HG02571 (cell line): Measurements from ENCODE around the gene APLP2.
A peak's percentile ranks its signal among the peaks of the same experiment; 100 is the strongest.
"Not testable (repeated sequence)": the region's sequence is repeated elsewhere in the genome, so short reads cannot be mapped to it uniquely, and the experiment has no call there.

Experiments
- ATAC-seq: cut with Tn5 transposase; IDR thresholded peaks from one replicate; pipeline ENCODE4 v1.9.1; 2021; ENCODE audit warnings: mild to moderate bottlenecking, moderate library complexity; ENCODE audit not compliant: unreplicated experiment

APLP2 gene

DNA sequence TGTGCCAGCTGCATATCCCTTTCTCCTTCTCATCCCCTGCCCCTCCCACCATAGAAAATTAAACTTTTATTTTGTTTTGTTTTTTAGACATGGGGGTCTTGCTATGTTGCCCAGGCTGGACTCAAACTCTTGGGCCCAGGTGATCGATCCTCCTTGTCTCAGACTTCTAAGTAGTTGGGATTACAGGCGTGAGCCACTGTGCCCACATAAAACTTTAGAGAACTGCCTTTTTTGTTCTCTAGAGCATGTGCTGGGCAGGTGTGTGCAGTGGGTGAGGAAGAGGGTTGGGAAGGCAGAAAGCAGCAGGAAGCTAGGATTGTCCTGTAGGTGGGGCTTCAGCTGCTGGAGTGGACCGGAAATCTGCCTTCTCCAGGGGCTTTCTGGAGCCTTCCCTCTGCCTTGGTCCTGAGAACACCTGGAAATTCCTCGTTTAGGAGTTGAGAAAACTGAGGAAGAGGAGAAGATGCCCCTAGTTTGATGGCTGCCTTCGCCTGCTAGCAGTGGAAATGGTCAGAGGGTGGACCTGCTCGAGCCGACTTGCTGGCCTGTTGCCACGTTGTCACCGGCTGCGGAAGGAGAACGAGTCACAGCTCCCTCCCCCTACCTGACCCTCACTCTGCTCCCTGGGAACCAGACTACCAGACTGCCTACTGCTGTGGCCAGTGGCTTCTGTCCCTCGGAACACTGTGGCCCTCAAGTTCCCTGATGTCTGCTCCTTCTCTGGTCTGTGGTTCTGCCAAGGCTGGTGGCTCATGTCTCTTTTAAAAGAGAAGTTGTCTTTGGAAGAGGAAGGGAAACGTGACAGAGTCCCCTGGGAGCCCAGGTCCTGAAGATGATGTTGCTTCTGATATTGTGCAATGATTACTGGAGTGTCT lies 93.9 kb downstream of the APLP2 start:
- ATAC-seq, result no peak

DNA sequence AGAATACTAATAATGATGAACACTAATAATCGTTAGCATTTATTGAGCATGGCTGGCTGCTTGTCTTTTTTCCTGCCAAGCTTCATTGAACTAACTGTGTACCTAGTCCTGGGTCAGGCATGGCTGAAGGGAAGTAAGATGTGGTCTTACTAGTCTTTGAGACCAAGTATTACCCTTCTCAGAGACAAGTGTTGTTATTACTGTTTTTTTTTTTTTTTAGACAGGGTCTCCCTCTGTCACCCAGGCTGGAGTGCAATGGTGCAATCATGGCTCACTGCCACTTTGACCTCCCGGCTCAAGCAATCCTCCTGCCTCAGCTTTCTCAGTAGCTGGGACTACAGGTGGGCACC lies 94.5 kb downstream of the APLP2 start:
- no peak for ATAC-seq

DNA sequence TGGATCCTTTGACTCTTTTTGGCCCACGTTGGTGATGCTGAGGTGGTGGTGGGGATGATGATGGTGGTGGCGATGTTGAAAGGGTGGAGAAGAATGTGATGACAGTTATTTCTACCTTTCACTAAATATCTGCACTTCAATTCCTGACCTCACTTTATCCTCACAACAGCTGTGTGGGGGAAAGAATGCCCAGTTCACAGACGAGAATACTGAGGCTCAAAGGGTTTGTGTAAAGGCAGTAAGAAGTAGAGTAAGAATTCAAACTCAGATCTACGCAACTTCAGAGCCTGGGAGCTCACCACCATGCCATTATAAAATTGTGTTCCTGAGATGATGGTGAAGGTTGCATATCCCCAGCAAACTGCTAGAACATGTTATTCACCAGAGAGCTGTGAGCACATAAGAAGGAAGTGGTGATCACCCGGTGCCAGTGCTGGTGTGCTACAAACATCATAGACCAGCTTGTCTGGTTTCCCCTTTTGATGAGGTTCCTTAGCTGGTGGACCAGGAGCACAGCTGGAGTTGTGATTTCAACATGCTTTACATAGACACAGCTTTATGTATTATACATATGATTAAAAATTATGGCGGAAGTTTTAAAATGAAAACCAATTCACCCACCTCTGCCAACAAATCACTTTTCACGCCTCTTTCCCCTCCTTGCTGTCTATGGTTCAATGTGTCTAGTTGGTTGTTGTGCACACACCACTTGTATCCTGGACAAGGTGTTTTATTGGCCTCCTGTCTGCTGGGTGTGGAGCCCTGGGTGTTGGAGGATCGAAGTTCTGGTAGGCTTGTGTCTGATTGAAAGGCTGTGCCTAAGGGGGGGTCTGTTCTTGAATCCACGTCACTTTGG lies 96.1 kb downstream of the APLP2 start:
- no peak for ATAC-seq

DNA sequence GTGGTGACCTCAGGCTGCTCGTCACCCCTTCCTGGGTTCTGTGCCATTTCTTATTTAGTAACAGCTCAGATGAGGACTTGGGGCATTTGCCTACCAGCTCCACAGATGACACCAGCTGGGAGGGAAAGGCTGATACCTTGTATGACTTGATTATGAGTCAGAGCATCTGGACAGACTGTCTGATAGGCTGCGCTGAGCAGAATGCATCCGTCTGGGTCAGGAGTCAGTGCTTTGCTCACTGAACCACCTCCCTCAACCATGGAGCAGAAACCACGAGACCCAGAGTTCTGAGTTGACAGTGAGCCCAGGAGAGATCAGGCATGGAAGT lies 96.7 kb downstream of the APLP2 start:
- no peak for ATAC-seq

DNA sequence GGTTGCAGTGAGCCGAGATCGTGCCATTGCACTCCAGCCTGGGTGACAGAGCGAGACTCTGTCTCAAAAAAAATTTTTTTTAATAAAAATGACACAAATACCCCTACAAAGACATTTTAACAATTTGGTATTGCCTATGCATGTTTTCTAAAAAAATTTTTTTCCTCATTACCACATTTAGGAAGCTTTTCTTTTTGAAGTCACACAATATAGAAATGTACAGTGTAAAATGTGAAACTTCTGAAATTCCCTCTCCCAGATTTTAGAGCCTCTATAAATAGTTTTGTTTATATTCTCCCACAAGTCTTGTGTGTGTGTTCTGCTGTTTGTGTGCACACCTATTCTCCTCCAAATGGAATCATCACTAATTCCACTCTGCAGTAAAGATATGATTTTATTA lies 97.5 kb downstream of the APLP2 start:
- ATAC-seq, result no peak

DNA sequence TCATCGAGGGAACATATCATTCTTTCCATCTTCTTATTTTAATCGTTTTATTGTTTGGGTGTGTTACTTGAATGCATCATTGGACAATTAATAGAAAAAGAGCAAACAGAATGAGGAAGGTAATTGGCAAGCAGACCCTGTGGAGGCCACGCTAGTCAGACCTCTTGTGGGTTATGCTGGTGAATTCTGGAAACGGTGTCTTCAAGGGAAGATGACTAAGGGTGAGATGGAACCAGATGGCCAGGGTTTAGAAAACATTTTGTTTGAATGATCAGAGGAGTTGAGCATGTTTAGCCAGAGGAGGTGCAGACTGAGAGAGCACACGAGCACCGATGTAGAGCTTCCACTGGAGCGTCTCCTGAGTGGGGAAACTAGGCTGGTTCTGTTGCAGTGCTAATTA lies 98.4 kb downstream of the APLP2 start:
- ATAC-seq, result no peak

DNA sequence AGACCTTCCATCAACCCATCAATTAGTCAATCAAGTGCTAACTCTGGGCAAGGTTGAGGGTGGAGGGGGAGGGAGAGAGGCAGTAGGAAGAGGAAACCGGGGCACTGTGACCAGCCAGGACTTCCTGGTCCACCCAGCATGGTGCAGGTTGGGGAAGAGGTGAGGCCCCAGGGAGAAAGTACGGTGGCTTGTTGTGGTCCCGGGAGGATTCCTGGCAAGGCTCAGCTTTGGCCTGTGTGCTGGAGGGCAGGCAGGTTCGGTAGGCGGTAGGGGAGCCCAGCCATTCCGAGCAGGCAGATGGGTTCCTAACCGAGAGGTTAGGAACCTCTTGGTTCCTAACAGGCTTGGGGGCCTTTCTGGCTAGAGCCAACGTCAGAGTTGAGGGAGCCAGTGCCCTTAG lies 100.7 kb downstream of the APLP2 start:
- ATAC-seq, result no peak

DNA sequence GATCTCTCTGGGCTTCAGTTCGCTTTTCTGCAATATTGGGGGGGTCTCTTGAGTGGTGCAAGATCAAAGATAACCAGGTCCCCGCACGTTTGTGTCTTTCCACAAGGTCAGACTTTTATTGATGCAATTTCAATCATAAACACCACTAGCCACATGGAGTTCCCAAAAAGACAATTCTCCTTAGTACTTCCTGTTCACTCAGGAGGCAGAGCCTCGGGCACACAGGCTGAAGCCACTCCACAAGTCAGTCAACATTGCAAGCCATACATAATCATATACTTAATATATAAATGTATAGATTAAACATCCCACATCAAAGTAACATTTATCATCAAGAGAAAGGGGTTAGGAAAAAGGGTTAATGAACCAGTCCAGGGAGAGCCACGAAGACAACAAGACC lies 101.8 kb downstream of the APLP2 start:
- ATAC-seq, result no peak

DNA sequence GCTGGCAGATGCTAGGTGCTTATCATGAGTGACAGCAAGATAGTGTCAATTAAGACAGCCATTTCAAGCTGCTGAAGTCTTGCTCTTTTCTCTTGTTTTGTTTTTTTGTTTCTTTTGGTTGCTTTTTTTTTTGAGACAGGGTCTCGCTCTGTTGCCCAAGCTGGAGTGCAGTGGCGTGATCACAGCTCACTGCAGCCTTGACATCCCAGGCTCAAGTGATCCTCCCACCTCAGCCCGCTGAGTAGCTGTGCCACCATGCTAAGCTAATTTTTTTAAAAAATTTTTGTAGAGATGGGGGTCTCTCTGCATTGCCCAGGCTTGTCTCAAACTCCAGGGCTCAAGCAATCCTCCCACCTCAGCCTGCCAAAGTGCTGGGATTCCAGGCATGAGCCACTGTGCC lies 102.3 kb downstream of the APLP2 start:
- not testable (repeated sequence) for ATAC-seq

DNA sequence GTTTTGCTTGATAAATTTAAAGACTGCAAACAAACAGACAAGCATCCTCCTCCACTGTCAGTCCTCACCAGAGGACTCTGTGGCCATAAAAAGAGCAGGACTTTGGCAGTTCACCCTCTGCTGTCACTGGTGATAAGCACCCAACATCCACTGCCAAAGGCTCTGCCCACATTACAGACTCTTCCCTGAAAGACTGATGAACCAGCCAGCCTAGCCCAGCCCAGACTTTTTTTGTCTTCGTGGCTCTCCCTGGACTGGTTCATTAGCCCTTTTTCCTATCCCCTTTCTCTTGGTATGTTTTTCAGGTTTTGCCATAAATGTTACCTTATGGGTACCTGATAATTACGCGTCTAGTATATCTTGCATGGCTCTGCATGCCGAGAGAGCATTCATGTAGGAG lies 104.9 kb downstream of the APLP2 start:
- no peak for ATAC-seq

DNA sequence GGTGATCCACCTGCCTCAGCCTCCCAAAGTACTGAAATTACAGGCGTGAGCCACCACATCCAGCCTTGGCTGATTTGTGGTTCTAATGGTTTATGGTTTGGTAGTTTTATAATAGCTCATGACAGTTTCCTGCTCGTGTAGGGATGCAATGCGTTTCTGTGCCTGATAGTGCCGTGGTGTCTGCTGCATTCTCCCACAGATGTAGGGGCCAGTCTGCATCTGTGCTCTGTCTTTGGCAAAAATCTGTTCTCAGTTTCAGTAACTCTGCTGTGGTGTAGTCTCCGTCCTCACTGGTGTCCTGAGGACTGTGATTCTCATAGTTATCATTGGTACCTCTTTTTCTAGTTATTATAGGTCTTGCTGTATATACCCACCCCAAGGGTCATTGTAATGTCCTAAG lies 106.2 kb downstream of the APLP2 start:
- ATAC-seq, result no peak

DNA sequence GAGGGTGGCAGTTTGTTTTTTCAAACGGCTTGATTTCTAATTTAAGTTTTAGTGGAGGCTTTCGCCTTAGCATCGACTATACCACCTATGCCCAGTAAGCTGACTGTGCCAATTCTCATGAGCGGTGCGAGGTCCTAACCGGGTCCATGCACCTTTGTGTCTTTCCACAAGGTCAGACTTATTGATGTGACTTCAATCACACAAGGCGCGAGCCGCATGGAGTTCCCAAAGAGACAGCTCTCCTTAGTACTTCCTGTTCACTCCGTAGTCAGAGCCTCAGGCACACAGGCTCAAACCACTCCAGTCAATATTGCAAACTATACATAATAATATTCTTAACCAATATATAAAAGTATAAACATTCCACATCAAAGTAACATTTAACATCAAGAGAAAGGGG lies 108.1 kb downstream of the APLP2 start:
- no peak for ATAC-seq

DNA sequence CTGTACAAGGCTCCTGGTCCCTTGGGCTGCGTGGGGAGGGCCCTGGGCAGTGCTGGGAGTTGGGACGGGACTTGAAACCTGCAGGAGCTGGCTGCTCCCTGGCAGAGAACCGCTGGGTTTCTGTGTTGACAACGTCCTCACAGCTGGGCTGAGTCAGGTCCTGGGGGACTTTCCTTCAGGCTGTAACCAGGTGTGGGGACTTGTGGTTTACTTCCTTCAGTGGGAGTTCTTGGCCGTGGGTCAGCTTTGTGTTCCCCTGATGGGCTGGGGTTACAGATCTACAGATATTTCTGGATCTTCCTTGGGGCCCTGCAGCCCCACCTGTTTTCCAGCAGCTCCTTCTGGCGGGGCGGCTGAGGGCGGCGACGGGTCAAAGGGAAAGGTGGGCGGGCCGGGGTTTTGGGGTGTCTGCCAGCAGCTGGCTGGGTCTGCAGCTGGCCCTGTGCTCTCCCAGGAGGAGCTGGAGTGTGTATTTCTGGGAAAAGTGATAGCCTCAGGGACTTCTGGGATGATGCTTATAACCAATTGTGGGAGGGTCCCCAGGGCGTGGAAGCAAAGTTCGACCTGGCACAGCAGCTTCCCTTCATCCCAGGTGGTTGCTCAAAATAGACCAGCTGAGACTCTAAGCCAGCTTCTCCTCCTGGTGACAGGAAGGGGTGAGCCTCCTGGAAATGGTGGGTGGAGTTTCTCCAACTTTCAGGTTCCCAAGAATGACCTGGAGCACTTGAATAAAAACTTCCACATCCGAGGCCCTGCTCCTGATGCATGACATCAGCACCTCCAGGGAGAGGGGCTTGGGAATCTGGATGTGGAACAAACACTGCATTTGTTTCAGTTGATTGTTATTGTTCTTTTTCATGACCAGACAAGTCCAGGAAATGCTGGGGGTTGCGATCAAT lies 109.0 kb downstream of the APLP2 start:
- no peak for ATAC-seq

DNA sequence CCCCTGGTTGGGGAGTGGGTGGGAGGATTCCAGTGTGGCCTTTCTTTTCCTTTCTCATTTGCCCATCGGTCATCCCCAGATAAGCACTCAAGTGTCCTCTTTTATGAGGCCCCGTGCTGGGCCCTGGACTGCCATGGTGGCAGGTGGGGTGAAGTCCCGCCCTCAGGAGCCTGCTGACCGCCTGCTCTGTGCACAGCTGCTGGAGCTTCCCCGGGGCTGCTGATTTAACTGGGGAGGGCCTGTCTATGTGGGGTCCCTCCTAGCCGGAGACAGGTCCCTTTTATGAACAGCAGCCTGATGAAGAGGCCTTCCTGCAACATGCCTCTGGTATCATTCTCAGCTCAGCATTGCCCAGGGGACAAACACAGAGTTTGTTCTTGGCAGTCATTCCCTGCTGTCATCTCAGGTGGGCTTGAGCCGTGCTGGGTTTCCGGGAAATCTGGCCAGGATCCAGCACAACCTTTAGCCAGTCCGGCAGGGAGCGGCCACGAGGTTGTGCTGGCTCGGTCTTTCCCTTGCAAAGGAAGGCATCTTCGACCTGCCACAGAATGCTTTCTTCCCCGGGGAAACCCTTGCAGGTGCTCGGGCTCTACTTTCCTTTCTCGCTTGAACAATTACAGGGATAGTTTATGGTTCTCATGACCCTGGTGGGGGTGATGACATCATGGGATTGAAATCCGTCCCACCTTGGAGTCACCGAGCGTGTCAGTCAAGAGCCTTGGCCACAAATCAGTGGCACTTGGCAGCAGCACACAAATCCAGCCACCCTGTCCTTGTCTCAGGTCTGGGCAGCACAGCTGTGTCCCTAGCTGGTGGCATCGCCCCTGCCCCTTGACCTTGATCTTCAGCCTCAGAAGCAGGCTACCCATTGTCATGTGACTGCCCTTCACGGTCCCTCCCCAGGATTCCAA lies 110.0 kb downstream of the APLP2 start:
- ATAC-seq, result no peak

DNA sequence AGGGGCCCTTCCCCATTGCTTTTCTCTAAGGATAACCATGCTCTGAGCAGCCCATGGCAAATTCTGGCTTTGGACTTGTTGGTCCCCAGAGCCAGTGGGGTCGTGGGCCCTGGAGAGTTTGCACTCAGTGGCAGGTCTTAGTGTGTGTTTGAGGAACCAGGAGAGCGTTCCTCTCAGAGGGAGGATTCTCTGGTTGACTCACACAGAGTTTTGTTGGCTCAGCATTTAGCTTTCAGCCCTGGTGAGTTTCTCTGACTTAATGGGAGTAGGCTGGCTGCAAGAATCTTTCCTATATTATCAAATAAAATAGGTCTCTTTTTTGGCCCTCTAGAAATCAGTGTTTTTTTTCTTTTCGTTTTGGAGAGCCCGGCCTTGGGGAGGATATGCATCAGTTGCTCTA lies 110.8 kb downstream of the APLP2 start:
- no peak for ATAC-seq

DNA sequence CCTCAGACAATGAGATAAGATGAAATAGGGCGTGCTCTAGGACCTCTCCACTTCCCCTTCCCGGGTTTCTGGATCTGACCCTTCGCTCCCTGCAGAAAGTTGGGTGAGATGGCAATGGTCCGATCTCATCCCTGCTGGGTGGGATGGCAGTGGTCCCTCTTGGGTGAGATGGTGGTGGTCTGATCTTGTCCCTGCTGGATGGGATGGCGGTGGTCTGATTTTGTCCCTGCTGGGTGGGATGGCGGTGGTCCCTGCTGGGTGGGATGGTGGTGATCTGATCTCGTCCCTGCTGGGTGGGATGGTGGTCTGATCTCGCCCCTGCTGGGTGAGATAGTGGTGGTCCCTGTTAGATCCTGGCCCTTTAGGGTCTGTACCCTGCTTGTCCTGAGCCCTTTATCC lies 111.2 kb downstream of the APLP2 start:
- no peak for ATAC-seq

DNA sequence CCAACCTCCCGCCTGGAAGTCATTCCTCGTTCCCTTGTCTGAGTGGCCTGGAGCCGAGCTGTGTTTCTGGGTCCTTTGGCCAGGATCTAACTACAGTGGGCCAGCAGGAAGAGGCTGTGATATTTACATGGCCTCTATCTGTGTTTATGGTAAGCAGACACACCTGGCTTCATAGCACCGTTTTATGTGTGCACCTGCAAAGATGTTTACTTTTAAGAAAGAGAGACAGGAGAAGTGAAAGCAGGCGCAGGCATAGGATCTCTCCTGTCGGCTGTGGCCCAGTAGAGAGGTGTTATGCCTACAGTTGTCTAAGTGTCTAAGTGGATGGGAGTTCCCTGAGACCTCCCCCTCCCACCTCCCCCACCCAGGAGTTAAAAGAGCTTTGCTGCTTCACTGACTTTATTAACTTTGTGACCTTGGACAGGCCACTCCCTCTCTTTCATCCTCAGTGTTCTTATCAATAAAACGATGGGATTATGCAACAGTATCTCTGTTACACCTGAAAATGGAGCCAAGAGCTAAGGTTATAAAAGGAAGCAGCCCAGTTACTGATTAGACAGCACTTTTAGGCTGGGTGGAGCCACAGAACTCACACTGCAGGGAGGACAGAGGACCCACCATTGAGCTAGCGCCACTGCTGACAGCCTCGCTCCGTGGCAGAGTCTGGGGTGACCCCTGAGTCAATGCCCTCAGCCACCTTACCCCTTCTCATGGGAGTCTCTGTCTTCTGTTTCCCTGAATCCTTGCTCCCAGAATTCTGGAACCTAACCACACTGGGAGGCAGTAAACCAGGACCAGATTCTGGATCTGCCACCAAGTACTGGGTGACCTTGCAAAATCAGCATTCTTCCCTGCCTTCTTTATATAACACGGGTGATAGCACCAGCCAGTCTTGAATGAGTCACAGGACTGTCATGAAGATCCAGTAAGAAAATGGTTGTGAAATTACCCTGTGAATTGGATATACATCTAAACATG lies 111.9 kb downstream of the APLP2 start:
- ATAC-seq, result peak; percentile 61

DNA sequence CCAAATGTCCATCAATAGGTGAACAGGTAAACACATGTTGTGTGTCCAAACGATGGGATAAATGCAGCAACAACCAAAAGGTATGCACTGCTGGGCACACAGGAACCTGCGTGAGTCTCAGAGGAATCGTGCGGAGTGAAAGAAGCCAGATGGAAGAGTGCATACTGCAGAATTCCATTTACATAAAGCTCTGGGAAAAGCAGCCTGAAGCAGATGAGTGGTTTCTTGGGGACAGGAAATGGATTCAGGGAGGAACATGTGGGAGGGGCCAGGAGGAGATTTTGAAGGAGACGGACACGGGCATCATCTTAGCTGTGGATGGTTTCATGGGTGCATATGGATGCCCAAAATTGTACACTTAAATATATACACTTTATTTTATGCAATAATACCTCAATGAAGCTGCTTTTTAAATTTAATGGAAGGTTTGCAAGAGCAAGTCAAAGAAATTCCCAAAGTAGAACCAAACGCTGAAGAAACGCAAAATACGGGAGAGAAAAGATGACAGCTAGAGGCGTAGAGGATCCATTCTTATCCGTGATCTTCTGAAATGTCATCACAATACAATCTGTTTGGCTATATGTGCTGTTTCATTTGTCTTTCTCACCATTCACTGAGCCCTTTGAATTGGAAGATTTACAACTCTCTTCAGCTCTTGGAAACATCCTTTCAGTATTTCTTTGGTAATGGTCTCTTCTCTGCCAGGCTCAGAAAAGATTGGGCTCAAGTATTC lies 114.3 kb downstream of the APLP2 start:
- ATAC-seq, result no peak
